PC-3 (cell line): ENCODE measurements around the gene ZCCHC4.

Source experiments
- CTCF ChIP-seq: fragments of 300-600 bp; sonication (generic); conservative IDR thresholded peaks from 2 replicates; pipeline ENCODE4 v1.5.1; 2017; ENCODE audit warnings: antibody characterized with exemption, low read depth, mild to moderate bottlenecking, low read length
- EZH2 ChIP-seq: fragments of 300-600 bp; sonication (generic); IDR thresholded peaks from one replicate; pipeline ENCODE4 v1.6.1; 2017; ENCODE audit warnings: antibody characterized with exemption, mild to moderate bottlenecking, low read length; ENCODE audit not compliant: unreplicated experiment
- EZH2phosphoT487 ChIP-seq: fragments of 300-600 bp; sonication (generic); IDR thresholded peaks from 2 replicates; pipeline ENCODE4 v1.6.1; 2018; ENCODE audit warnings: mild to moderate bottlenecking, antibody characterized with exemption, low read length, borderline replicate concordance

GRCh38 chr4:25397305-25397704 is 84.7 kb downstream of the ZCCHC4 start:
- no peak for TF ChIP-seq EZH2phosphoT487
- no peak for TF ChIP-seq CTCF
- no peak for TF ChIP-seq EZH2
